ENCODE measurements around the gene PAK1.
A peak's percentile ranks its signal among the peaks of the same experiment; 100 is the strongest.

The PAK1 gene

DNA sequence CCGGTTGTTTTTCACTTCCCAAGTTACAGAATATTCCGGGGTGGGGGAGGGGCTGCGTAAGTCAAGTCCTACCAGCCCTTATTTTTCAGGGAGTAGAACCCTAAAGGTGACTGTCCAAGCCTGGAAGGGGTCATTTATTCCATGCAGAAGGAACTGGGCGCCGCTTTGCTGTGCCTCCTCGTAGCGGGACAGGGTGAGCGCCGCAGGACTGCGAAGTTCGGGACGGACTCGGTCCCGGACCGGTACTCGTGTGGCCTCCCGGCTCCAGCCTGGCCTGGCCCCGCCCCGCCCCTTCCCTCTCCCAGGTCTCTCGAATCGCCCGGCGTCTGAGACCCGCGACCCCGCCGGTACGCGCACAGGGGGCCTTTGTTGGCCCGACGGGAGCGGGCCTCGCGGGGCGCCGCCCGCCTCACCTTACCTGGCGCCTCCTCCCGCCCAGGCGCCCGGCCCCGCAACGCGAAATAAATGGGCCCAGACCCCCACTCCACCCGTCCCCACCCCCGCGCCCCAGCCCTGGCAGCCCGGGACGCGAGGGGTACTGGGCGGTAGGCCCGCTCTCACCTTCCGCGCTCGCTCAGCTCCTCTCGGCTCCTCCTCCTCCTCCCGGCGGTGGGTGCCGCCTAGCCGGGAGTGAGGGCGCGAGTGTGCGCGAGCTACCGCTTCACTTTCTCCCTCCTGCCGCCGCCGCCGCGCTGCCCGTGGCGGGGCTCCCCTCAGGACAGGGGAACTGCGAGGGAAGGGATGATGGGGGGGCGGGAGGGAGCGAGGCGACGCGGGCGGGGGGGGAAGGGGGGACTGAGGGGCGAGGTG lies 698 bp downstream of the PAK1 start:
- peak in 1 of 2 experiments; percentile 55 for DNase-seq

GRCh38 chr11:77471558-77472193 lies 2.2 kb downstream of the PAK1 start:
- DNase-seq = peak; percentile 63 to 66

DNA sequence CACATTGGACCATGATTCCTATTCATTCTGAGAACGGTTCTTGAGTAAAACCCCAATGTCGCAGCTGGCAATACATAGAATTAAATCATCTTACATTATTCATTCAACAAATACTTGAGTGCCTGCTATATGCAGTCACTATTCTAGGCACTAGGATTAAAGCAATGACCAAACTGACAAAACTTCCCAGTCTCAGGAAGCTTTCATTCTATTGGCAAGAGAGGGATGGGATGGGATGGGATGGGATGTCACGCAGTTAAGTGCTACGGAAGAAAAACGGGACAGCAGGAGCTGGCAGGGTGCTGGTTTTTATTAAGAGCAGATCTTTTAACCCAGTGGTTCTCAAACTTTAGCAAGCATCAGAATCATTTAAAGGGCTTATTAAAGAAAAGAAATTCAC lies 2.9 kb downstream of the PAK1 start:
- DNase-seq = no peak

DNA sequence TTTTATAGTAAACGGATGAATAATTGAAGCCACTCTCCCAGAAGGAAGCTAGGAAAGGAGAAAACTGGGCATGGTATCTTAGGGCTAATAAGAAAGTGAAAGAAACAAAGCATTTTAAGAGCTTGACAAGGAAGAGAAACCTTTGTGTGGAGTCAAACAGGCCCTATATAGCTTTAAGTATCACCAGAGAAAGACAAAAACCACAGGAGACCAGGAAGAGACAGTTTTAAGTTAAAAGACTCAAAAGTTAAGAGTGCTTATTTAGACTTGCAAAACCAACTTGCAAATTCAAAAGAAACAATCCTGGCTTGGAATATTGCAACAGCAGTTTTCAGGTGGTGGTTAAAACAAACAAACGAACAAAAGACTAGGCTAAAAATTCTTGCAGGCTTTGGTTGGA lies 3.4 kb downstream of the PAK1 start:
- no peak for DNase-seq

GRCh38 chr11:77468527-77468926 lies 5.4 kb downstream of the PAK1 start:
- no peak for DNase-seq

GRCh38 chr11:77467993-77468392 lies 5.9 kb downstream of the PAK1 start:
- DNase-seq = no peak

- no peak for DNase-seq
Observed at GRCh38 chr11:77467233-77467632, 6.7 kb downstream of the PAK1 start.

DNA sequence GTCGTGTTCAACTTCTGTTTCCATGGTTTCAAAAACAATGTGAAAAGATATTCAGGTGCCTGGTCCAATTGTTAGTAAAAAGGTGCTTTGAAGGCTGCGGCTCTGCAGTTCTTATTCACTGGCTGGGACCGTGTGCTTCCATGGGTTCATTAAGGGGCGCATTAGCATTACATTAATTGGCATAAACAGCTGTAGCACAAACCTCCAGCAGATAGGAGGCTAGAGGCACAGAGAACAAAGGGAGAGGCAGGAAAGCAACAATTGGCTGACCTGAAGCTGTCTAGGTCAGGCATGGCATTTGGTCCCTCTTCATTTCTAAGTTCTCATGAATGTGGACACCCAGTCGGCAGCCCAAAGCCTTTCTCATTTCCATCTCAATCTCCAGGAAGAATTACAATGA lies 16.6 kb downstream of the PAK1 start:
- no peak for DNase-seq

DNA sequence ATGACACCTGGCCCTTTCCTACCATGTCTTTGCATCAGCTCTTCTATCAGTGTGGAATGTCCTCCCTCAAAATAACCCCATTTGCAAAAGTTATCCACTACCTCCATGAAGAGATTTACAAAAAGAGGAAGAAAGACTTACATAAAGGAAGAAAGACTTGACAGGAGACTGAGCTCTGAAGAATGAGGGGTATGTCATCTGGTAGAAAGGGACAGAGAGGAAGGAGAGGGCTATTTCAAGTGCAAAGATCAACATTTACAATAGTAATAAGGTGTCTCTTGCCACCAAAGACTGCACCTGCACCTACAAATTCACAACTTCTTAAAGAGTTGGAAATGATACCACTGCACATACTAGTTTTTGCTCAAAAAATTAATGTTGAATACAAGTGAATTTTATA lies 18.2 kb downstream of the PAK1 start:
- DNase-seq = no peak

DNA sequence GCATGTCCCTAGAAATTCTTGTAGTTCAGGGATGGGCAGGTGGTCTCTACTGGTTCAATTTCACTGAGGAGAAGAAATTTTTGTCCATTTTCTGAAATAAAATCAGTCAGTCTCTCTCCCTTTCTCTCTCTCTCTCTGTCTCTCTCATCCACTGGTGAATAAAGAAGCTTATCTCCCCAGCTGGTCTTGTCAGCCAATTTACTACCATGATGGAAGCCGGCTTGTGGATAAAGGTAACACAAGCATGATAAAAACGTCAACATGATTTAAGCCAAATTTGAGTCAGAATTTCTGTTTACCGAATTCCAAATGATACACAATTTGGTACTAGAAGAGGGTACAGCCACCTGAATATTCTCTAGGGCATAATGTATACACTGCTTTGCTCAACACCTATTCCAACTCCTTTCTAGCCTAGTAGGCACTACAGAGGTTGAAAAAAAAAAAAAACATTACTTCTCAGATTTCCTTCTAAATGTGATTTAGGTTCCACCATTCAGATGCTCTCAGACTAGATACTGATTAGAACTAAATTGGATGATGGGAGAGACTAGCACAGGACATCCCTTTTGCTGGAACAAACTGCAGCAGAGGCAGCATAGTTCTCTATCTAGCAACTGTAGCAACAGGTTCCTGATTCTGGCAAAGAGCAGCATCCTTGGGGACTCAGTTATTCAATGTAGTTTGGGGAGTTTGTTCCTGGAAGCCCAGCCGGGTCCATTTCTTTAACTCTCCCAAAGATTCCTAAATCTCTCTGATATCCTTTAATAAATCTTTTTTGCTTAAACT lies 18.8 kb downstream of the PAK1 start:
- DNase-seq = no peak

GRCh38 chr11:77450227-77450626 lies 23.7 kb downstream of the PAK1 start:
- no peak for DNase-seq

GRCh38 chr11:77449784-77450183 lies 24.1 kb downstream of the PAK1 start:
- no peak for DNase-seq

DNA sequence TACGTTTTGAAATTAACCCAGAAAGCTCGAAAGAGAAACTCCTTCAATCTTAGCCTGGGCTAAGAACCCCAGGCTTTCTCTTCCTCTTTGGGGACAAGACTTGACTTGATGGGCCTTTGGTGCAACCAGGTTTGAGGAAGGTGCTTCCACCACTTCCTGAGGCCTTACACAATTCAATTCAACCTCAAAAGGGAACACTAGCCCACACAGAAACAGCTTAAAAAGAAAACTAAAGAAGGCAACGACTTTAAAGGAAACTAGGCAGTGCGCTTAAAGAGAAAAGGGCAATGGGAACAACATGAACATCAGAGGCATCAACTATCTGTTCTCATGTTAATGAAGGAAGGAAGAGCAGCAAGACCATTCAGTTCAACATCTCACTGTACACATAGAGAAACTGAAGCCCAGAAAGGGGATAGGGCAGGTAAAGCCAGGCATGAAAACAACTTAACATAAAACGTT lies 24.8 kb downstream of the PAK1 start:
- no peak for DNase-seq

GRCh38 chr11:77448269-77448668 lies 25.6 kb downstream of the PAK1 start:
- no peak for DNase-seq

GRCh38 chr11:77446911-77447629 lies 26.8 kb downstream of the PAK1 start:
- DNase-seq = no peak

GRCh38 chr11:77444261-77444660 lies 29.6 kb downstream of the PAK1 start:
- no peak for DNase-seq

DNA sequence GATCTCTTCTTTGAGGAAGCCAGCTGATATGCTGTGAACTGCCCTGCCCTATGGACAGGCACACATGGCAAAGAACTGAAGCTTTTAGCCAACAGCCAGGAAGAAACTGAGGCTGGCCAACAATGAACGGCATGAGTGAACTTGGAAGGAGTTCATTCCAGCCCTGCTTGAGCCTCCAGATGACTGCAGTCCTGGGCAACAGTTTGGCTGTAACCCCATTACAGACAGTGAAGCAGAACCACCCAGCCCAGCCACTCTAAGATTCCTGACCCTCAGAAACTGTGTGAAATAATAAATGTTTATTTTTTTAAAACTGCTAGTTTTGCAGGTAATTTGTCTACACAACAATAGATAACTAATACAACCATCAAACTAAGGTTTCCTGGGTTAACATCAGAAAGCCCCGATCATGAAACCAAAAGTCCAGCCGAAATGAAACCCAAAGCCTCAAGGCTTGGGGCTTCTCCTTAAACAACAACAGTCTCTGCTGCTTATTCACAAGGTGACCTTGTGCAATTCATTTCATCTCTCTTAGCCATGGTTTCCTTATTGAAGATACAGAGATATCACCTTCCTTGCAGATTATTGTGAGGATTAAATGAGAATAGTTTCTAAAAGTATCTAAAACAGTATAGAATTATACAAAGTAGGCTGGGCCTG lies 31.4 kb downstream of the PAK1 start:
- no peak for DNase-seq

DNA sequence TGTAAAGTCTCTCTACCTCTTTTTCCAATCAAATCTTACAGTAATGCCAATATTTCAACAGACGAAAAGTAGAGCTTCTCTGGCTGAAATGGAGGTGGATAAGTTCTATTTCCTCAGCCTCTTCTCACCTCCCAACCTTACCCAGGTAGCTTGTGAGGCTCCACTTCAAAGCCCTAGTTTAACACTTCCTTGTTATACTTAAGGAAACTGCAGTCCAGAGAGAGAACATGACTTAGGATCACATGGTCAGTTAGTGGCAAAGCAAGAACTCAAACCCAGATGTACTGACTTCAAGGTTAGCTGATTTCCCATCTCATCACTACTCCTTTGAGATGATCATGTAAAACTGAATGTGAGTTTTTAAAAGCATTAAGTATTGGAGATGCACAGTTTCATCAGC lies 32.5 kb downstream of the PAK1 start:
- no peak for DNase-seq

GRCh38 chr11:77440678-77441077 lies 33.2 kb downstream of the PAK1 start:
- DNase-seq = no peak

- no peak for DNase-seq
Observed at GRCh38 chr11:77438487-77438886, 35.4 kb downstream of the PAK1 start.

GRCh38 chr11:77436969-77437368 lies 36.9 kb downstream of the PAK1 start:
- no peak for DNase-seq

DNA sequence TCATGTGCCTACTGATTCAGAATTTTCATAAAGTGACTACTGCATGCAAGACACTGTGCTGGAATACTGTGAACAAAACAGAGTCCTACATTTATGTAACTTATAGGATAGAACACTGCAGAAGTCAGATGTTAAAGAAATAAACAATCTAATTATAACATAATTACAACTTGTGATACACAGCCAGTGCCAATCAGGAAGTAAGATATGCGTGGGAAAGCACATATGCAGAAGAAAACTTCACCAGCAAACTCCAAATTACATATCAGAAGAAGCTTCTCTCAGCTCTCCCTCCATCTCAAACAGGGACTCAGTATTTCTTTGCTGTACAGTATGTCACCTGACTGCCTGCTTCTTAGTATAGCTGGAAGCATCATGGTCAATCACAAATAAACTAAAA lies 37.4 kb downstream of the PAK1 start:
- DNase-seq = no peak

DNA sequence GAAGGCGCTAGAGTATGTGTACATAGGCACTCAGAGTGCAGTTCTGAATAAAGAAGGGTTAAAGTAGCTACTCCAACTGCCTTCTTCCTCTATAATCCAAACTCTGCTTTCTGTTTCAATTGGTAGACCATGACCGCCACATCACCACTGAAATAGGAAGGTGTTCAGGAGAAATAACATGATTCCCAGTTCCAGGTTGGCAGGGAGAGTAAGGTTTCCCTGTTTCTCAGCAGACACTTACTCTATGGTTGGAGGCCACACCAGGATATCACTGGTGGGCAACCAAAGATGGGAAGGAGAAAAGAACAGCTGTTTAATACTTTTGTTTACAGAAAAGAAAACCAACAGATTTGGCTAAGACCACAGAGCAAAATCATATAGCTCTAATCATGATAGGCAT lies 37.9 kb downstream of the PAK1 start:
- no peak for DNase-seq
